ENCODE results near the gene CDHR1.

GRCh38 chr10:84193846-84194423, 402 bp upstream of the CDHR1 start:
- TF ChIP-seq CTCF (IDR thresholded peaks at IDR 0.05) (no peak), POLR2A (IDR thresholded peaks at IDR 0.05) (no peak)
